Posterior cingulate gyrus (tissue), 11 donors: ENCODE data around the gene PAF1.

Experiments used
- DNase-seq, 10 donors: peaks; one replicate each; pipeline versions ENCODE4 v3.0.0 to v3.0.0-alpha.2; 2020 to 2021; ENCODE audit warnings: mixed read lengths in 3 of 10
- intact Hi-C: fragments of 100-400 bp; cut with DNase I; formaldehyde crosslinking; loops from one replicate; pipeline ENCODE4 v1.15.1; 2023

Gene PAF1

DNA sequence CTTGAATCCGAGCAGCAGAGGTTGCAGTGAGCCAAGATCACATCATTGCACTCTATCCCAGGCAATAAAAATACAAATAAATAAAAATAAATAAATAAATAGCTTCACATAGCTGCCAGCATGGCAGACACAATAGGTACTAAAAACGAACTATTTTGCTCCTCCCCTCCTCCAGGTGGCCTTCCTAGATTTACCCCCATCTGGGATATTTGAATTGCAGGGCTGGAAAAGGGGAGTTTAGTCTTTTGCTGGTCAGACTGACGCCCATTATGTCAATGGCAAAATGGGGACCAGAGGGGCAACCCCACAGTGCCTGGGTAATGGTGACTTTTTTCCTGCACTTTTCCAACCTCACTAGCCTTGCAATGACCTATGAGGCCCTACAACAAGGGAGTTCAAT is 54.4 kb downstream of the PAF1 start:
- DNase-seq = peak in 1 of 10 donors; percentile 5
- intact Hi-C loops = no loop called here
